GM21367 (cell line): ENCODE results near the gene DNAJC11.
"Not testable (repeated sequence)": the region's sequence is repeated elsewhere in the genome, so short reads cannot be mapped to it uniquely, and the experiment has no call there.

Source experiments
- ATAC-seq: cut with Tn5 transposase; IDR thresholded peaks from one replicate; pipeline ENCODE4 v1.9.1; 2021; ENCODE audit not compliant: unreplicated experiment

The DNAJC11 gene

DNA sequence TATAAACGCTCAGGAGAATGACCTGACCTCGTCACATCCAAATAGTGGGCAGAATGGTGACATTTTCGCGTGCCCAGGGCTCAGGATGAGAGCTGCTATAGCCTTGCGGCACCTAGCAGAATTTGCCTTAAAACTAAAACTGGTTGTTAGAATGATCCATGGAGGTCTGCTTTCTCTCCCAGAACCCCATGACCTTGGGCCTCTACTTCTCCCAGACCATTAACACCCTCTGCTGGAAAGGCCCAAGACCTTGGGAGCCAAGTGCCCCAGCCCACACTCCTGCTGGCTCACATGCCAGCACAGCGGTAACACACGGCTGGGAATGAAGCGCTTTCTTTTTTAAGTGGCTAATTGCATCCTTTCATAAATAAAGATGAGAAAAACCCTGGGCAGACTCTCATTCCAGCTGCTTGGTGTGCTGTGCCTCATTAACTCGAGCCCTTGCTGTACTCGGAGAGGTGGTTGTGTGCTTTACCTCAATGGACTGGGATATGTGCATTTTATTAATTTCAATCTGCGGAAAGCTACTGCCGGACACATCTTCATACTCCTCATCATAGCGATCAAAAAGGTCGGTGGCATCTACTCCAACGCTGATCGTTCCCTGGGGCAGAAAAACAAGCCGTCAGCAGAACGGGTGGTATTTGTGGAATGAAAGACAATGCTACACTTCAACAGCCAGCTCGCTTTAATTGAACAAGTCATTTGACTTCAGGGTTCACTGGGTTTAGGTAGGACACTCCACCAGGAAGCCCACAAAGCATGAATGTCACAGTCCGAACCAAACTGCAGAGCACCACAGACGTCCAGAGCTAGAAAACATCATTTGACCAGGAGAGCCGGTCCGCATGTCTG, 48.0 kb downstream of the DNAJC11 start:
- no peak for ATAC-seq

DNA sequence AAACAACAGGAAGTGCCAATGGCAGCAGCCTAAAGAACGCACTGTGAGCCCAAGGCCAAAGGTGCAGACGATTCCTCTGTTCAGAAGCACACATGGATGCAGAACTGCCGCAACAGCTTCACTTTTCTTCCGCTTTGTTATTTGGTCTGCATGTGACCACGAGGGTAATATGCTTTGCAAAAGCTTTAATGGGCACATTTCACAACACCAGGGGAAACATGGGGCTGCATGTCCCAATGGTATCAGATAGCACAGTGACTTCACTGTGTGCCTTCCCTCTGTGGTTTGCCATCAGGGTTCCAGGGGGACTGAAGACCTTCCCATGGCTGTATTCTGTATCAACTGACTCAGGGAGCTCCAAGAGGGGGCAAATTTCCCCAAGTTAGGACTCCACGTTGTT, 48.6 kb downstream of the DNAJC11 start:
- no peak for ATAC-seq

DNA sequence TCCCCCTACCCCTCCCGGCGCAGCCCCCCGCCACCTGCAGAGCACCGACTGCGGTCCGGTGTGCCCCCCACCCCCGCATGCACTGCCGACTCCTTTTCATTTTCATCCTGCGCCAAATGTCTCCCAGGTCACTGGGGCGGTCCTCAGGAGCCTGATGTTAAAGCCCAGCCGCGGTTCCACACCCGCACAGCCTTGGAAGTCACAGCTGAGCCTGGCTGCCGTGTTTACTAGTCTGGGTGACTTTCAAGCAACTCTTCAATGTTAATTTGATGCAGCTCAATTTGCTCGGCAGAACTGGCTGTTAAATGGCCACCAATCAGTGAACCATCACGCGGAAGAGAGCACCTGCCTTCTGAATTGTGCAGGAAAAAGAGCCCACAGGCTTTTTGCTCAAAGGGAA, 49.7 kb downstream of the DNAJC11 start:
- no peak for ATAC-seq

DNA sequence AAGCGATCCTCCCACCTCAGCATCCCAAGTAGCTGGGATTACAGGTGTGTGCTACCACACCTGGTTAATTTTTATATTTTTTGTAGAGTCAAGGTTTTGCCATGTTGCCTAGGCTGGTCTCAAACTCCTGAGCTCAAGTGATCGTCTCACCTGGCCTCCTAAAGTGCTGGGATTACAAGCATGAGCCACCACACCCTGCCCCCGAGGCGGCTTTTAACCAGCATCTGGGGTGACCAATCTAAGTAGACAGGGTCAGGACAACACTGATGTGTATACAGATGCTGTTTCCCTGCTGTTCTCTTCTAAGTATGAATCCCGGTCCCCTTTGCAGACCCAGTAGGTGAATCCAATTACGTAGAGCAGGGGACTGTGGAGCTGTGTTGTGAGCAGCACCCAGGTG, 53.1 kb downstream of the DNAJC11 start:
- ATAC-seq, result no peak

DNA sequence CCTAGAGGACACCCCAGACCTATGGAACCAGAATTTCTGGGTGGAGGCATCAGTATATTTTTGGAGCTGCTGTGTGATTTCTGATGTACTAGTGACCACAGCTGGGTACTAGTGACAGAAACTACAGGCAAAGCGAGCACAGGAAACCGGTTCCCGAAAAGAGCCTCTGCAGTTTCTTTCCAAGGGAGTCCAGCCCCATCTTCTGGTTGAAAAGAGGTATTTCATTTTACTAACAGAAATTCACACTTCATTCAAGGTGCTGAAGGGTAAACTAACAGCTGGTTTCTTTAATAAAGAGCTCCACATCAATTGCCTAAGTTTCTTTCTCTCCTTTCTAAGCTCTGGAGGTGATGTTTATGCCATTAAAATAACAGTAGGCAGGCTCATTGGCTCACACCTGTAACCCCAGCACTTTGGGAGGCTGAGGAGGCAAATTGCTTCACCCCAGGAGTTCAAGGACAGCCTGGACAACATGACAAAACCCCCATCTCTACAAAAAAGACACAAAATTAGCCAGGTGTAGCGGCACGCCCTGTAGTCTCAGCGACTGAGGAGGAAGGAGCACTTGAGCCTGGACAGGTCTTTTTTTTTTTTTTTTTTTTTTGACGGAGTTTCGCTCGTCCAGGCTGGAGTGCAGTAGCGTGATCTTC, 55.0 kb downstream of the DNAJC11 start:
- ATAC-seq, result no peak

DNA sequence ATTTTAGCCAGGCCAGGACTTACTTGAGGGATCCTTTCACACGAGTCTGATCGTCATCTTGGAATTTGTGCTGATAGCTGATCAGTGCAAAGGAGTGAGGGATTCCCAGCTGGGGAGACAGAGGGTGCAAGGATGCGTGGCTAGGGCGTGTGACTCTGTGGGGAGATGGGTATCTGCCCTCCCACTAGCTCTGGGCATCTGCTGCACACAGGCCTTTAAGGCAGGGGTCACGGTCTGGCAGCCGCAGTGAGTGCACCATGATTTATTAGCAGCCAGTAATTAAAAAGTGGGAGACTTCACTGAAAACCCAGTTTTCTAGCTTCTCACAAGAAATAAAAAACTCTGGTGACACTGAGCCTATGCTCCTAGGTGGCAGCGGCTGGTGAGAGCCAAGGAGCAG, 56.6 kb downstream of the DNAJC11 start:
- ATAC-seq, result no peak

DNA sequence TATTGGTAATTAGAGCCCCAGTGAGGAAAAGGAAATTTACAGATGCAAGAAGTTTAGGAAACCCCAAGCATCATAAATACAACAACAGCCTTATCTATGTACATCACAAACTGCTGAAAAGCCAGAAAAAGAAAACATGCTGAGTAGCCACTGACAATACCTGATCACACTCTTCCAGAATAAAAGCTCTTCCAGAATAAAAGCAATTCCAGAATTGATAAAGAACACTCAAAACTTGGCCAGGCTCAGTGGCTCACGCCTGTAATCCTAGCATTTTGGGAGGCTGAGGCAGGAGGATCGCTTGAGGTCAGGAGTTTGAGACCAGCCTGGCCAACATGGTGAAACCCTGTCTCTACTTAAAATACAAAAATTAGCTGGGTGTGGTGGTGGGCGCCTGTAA, 60.7 kb downstream of the DNAJC11 start:
- ATAC-seq, result not testable (repeated sequence)

DNA sequence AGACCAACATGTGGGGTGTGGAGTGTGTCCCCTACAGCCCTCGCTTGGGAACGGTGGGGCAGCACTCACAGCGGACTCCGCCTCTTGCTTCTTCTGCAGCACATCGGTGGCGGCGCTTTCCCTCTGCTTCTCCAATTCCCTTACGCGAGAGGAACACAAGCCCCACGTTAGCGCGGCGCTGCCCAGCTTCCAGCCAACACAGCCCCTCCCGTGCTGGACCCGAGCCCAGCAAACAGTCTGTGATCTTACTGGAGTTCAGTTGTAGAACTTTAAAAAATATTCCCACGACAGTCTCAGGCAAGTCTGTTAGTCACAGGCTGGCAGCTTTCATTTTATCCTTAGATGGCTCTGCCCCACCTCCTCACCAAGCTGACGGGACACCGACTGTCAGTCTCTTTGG, 63.4 kb downstream of the DNAJC11 start:
- ATAC-seq, result no peak

DNA sequence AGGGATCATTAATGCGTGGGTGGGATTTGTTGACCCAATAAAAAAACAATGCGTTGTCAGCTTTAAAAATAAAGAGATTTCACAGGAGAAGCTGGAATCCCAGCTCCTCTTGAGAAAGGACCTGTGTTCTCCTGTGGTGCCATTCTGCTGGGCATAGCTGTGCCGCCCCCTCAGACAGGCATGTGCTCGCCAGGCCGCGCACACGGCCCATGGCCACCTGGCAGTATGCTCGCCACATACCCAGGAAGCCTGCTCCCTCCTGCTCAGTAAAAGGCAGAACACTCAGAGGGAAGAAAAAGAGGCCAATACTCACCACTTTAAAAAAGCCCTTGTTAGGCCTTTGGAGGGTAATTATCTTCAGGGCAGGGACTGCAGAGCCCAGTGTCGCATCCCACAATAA, 63.8 kb downstream of the DNAJC11 start:
- no peak for ATAC-seq

DNA sequence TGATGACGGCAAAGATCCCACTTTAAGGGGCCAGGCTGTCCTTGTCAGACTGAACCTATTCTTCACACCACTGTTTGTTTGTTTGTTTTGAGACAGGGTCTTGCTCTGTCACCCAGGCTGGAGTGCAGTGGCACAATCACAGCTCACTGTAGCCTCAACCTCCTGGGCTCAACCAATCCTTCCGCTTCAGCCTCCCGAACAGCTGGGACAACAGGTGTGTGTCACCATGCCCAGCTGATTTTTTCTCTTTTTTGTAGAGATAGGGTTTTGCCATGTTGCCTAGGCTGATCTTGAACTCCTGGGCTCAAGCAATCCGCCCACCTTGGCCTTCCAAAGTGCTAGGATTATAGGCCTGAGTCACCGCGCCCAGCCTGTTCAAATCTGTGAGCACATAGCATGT, 64.8 kb downstream of the DNAJC11 start:
- ATAC-seq, result not testable (repeated sequence)

DNA sequence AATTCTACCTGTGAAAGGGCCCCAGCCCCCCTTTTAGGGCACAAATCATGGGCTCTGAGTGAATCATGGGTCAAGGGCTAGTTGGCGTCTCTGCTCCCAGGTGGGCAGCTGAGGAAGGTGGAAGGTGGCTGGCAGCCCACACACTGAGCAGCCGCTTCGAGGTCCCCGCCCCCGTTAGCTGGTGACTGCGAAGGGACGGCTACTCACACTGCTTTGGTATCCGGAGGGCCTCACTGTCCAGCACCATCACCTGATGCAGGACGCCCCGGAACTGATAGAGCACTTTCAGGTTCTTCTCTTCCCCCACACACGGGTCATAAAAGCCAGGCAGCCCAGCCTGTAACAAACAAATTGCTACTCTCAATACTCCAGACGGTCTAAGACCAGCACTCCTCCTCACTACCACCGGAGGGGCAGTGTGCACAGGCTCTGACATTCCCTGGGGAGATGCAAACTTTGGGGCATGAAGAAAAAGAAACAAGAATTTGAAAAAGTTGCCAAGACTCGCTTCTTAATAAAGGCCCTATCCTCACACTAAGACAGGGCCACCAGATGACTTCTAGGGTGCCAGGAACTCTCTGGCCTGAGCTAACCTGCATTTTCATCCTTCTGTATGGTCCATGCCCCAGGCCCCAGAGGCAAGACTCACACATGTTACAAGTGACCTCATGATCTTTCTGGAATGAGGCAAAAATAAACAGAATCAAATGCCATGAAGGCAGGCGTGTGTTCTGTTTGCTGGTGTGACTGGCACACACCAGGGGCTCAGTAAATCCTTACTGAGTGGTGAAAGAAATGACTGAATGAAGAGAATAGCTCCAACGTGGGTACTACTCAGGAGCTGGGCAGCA, 65.5 kb downstream of the DNAJC11 start:
- no peak for ATAC-seq

DNA sequence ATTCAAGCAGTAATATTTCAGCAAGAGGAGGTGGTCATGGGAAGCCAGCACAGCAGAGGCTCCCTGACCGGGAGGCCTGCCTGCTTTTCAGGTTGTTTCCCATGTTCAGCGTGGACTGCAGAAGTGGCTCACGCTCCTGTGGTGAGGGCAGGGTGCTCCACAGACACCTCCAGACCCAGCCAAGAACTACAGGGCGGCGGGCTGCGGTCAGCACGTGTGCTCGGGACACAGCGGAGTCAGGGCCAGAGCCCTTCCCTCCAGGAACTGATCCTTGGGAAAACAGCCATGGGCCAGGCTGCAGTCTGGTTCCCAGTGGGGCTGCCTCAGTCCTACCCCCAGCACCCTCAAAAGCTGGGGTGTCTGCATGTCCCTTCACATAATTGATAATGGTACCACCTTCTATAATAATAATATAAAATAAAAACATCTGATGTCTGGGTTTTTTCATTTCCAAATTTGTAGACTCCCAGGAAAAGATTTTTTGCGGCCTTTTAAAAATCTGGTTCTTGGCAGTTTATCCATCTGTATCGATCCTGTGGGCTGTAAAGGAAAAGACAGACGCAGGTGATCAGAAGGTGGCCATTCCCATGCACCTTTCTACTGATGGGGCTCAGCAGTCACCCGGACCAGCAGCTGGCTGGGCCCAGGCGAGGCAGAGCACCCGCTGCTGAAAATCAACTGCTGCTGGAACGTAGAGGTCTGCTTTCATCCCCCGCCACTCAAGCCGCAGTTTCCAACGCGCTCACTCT, 66.3 kb downstream of the DNAJC11 start:
- ATAC-seq, result no peak

DNA sequence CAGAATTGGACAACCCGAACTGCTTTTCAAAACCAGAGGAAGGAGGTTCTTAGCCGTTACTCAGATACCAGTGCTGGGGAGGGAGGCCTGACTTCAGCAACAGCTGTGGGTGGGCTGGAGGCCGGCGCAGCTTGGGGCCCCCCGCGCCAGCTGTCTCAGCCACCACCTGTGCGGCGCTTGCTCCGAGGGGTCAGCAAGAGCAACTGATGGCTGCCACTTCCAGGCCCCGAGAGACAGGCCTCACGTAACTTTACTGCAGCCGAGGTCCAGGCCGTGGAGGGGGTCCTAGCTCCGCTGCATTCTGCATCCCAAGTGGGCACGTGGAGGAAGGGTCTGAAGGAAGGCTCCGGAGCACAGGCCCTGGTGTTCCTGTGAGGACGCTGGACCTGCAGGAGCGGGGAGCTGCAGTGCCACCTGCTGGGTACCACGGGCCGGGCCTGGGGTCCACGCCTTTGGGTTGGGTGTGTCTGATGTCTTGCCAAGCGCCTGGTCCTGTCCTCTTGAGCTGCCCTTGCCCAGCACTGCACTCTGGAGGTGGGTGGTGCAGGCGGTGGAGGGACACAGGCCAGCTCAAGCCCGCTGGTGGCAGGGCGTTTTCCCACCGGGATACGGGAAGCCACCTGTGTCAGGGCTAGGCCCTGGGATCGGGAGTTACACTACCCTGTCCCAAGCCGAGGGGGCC, 67.1 kb downstream of the DNAJC11 start:
- ATAC-seq, result no peak

DNA sequence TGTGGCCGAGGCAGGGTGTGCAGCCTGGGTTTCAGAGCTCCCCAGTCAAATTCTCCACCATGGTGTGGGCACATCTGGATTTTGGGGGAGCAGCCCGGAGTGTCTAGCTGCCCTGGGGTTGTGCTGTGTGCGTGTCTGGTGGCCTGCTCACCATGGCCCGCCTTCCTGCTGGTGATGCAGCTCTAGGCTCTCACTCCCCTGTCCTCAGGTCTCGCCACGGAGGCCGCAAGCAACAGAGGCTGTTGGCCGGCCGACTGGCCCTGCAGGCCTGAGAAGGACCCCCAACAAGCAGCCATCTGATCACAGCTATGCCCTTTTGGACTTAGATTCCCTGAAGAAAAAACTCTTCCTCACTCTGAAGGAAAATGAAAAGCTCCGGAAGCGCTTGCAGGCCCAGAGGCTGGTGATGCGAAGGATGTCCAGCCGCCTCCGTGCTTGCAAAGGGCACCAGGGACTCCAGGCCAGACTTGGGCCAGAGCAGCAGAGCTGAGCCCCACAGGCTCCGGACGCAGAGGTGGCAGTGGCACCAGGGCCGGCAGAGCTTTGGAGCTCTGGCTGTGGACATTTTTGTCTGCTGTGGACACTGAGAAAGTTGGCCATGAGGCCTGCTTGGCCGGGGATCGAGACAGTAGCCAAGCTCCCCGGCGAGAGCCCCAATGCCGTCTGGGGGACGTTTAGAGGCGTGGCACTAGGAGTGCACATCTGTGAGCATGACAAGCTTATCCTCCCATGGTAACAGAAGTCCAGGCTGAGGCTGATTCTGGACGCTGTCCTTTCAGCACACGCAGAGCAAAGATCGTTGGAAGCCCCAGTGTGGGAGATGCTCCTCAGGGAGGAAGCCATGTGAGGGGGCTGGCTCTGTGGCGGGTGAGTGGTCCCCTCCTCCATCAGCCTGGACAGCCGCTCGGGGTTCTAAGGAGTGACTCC, 68.8 kb downstream of the DNAJC11 start:
- ATAC-seq, result no peak

DNA sequence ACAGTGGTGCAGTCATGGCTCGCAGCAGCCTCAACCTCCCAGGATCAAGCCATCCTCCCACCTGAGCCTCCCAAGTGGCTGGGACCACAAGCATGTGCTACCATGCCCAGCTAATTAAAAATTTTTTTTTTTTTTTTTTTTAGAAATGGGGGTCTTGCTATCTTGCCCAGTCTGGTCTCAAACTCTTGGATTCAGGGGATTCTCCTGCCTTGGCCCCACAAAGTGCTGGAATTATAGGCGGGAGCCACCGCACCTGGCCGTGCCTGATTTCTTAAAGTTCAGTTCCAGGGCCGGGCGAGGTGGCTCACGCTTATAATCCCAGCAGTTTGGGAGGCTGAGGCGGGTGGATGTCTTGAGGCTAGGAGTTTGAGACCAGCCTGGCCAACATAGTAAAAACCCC, 70.6 kb downstream of the DNAJC11 start:
- ATAC-seq, result no peak

DNA sequence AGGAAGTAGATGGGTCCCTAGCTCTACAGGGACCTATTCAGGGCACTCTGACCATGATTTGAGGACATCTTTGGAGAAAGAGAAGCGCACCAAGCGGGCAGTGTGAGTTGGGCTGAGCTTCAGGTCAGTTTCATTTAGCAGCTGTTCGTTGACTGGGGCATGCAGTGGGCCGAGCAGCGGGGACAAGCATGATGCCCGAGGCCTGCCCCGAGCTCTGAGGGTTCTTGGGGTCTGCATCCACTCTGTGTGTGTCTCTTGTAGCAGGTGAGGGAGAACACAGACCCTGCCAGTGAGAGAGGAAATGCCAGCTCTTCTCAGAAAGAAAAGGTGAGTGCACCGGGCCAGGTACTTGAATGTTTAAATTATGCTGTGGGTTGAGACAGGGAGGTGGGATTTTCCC, 71.6 kb downstream of the DNAJC11 start:
- ATAC-seq, result no peak

DNA sequence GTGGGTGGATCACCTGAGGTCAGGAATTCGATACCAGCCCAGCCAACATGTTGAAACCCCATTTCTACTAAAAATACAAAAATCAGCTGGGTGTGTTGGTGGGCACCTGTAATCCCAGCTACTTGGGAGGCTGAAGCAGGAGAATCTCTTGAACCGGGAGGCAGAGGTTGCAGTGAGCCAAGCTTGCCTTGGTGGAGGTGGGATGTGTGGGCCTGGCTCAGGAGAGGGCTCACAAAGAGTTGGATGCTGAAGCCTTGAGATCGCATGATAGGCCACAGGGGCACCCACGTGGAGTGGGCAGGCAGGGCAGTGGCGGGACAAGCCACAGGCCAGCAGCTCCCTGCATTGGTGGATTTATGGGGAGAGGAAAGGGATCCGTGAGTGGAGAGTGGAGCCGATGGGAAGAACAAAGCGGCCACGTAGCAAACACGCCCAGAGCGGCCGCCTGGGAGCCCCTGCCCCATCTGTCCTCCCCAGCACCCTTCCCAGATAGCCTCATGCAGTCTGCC, 72.6 kb downstream of the DNAJC11 start:
- no peak for ATAC-seq

DNA sequence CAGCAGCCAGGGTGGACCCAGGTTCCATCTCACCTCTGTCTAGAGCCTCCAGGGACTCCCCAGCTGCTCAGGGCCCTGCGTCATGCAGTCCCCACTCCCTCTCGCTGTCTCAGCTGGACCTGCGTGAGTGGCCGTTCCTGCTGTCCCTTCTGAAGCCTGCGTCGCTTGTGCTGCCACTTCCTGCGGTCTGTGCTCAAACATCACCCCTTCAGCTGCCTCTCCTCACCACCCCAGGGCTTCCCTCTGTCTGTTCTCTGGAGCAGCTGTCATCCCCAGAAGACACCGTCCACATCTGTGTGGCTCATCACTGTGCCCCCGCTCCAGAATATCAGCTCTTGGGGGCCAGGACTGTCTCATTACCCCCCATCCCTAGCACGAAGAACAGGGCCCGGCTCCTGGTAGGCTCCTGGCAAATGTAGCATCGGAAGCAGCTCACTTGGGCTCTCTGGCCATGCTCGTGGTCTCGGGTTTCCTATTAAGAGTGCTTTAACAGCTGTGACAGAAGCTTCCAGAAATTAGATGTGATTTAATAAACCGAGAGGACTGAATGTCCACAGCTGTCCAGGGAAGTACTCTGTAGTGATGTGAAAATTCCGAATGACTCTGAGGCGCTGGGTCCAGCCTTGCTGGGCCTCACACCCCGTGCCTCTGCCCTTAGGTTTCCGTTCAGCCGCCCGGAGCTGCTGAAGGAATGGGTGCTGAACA, 73.6 kb downstream of the DNAJC11 start:
- no peak for ATAC-seq

DNA sequence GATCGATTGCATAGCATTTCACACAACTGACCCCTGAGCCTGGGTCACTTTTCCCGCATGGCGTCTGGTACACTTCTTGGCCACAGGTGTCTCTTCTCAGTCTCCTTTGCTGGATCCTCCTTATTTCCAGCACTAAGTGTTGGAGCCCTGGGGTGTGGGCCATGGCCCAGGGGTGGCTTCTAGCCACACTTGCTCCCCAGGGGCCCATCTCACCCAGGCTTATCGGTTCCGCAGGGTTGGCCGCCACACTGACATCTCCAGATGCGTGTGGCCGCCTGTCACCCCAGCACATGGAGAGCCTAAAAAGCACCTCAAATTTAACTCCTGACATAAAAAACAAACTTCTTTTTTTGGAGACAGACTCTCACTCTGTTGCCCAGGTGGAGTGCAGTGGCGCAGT, 74.6 kb downstream of the DNAJC11 start:
- no peak for ATAC-seq
